A673 (cell line): Measurements from ENCODE around the gene ATP8B1. TPM values are rescaled to one million over a fixed set of nuclear protein-coding genes. Genes with fewer than 3 reads are reported as not detected.
A peak's percentile ranks its signal among the peaks of the same experiment; 100 is the strongest.

ENCODE experiments used
- BruUV-seq: library from RNA; stranded (reverse); fragments of 400-500 nt; replicated peaks from 2 replicates; lab custom pipeline; 2021; lab: Mats Ljungman, UMichigan
- CTCF ChIA-PET: fragments of 300-600 bp; sonication (Branson Sonifier 250); formaldehyde crosslinking; loops from one replicate; lab custom pipeline; 2022; ENCODE audit warnings: antibody characterized with exemption; lab: Charles Lee
- POLR2A ChIA-PET: fragments of 300-600 bp; sonication (Branson Sonifier 250); formaldehyde crosslinking; loops from one replicate; lab custom pipeline; 2022; ENCODE audit warnings: antibody characterized with exemption; ENCODE audit not compliant: low non-redundant PET; lab: Charles Lee
- DNase-seq: peaks from one replicate; pipeline ENCODE4 v3.0.0-alpha.2; 2015; ENCODE audit warnings: low spot score
- H3K27ac ChIP-seq: fragments of 200-600 bp; sonication (generic); 2 replicates; pipeline ENCODE4 v1.5.1; 2016; ENCODE audit warnings: mixed run types, low read depth, mild to moderate bottlenecking, mixed read lengths, antibody characterized with exemption, low read length; ENCODE audit not compliant: poor library complexity, severe bottlenecking
- H3K27me3 ChIP-seq: fragments of 200-600 bp; sonication (generic); replicated peaks from 2 replicates; pipeline ENCODE4 v1.6.1; 2017; ENCODE audit warnings: mixed run types, low read depth, mild to moderate bottlenecking, mixed read lengths, antibody characterized with exemption, low read length; ENCODE audit not compliant: insufficient read depth, poor library complexity
- H3K36me3 ChIP-seq: fragments of 200-600 bp; sonication (generic); 2 replicates; pipeline ENCODE4 v1.6.1; 2016; ENCODE audit warnings: mixed run types, mild to moderate bottlenecking, mixed read lengths, antibody characterized with exemption, low read length; ENCODE audit not compliant: insufficient read depth, poor library complexity, severe bottlenecking
- H3K4me1 ChIP-seq: fragments of 200-600 bp; sonication (generic); 2 replicates; pipeline ENCODE4 v1.6.1; 2017; ENCODE audit warnings: mixed run types, mild to moderate bottlenecking, mixed read lengths, antibody characterized with exemption, low read length; ENCODE audit not compliant: insufficient read depth, poor library complexity, severe bottlenecking
- H3K4me3 ChIP-seq: fragments of 200-600 bp; sonication (generic); 2 replicates; pipeline ENCODE4 v1.5.1; 2016; ENCODE audit warnings: low read depth, mixed run types, mild to moderate bottlenecking, mixed read lengths, low read length; ENCODE audit not compliant: poor library complexity, severe bottlenecking
- H3K9me3 ChIP-seq: fragments of 200-600 bp; sonication (generic); 2 replicates; pipeline ENCODE4 v1.6.1; 2016; ENCODE audit warnings: mixed run types, low read depth, mild to moderate bottlenecking, mixed read lengths, antibody characterized with exemption, low read length; ENCODE audit not compliant: poor library complexity, severe bottlenecking
- CTCF ChIP-seq: fragments of 300-800, 200-600 bp; sonication (generic); conservative IDR thresholded peaks from 2 replicates; pipeline ENCODE4 v1.5.1; 2017; ENCODE audit warnings: low read depth, mild to moderate bottlenecking, antibody characterized with exemption, low read length, moderate library complexity, mixed read lengths
- EZH2 ChIP-seq: fragments of 200-600 bp; sonication (generic); IDR thresholded peaks from 2 replicates; pipeline ENCODE4 v1.6.1; 2017; ENCODE audit warnings: borderline replicate concordance, low read depth, mild to moderate bottlenecking, mixed read lengths, antibody characterized with exemption, low read length; ENCODE audit not compliant: poor library complexity, severe bottlenecking
- intact Hi-C: fragments of 100-400 bp; cut with micrococcal nuclease; formaldehyde crosslinking; loops from one replicate; pipeline ENCODE4 v1.10.0; 2022; ENCODE audit not compliant: unreplicated experiment
- total RNA-seq: library from RNA; stranded (reverse); gene quantifications from 2 replicates; pipeline ENCODE4 v1.2.3, GENCODE V29; 2021

The ATP8B1 gene
- total RNA-seq, 1 experiment from 2014 or later: 35.6 TPM

- H3K27ac ChIP-seq: no peak overlapping the region
- no peaks in the 10 kb centered on the region for H3K9me3 ChIP-seq
- no peak for DNase-seq
- no peak overlapping the region for H3K4me3 ChIP-seq
- H3K4me1 ChIP-seq: peaks cover 54% of the 10 kb centered on the region
- CTCF ChIA-PET: no interaction called here
- intact Hi-C loops: no loop called here
- H3K36me3 ChIP-seq: peaks cover 11% of the 10 kb centered on the region
- POLR2A ChIA-PET: no interaction called here
- no TSS peak for BruUV-seq
- TF ChIP-seq CTCF (no peak), EZH2 (no peak)
- no peaks in the 10 kb centered on the region for H3K27me3 ChIP-seq
Measured at GRCh38 chr18:57794951-57795728, 8.0 kb downstream of the ATP8B1 start.

- Histone ChIP-seq H3K27me3 (no peaks in the 10 kb centered on the region), H3K4me3 (peak overlapping the region; percentile 4), H3K4me1 (peaks cover 58% of the 10 kb centered on the region), H3K36me3 (peaks cover 11% of the 10 kb centered on the region), H3K9me3 (no peaks in the 10 kb centered on the region), H3K27ac (peak overlapping the region; percentile 69)
- ChIA-PET CTCF (no interaction called here), POLR2A (no interaction called here)
- no peak for TF ChIP-seq CTCF
- TF ChIP-seq EZH2: no peak
- intact Hi-C loops: no loop called here
- DNase-seq: no peak
- BruUV-seq: no TSS peak
Measured at GRCh38 chr18:57793302-57793986, 9.7 kb downstream of the ATP8B1 start.

DNA sequence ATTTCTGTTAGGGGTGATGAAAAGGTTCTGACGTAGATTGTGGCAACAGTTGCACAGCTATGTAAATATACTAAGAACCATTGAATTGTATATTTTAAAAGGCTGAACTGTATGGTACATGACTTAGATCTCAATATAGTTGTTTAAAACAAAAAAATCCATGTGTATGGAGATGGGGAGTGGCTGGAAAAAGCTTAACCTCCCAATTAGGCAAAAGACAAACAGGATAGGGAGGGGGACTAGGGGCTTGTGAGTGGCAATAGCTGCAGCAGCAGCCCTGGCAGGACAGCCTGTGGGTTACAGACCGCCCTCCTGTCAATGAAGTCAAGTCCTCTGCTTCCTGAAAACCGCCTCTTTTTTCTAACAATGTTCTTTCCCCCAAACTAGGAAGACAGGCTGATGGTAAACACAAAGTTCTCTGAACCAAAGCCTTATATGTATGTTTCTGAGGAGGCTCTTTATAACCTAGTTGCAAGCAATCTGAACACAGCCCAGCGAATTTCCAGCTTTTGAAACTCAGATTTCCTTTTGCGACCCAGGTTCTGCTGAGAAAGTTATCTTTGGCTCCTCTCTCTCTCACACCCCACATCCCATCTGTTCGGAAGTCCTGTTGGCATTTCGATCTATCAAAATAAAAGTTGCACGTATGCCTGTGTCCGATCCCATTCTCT, 10.3 kb downstream of the ATP8B1 start:
- H3K36me3 ChIP-seq: peaks cover 11% of the 10 kb centered on the region
- ChIA-PET CTCF (no interaction called here), POLR2A (no interaction called here)
- intact Hi-C loops: no loop called here
- H3K9me3 ChIP-seq: no peaks in the 10 kb centered on the region
- H3K4me1 ChIP-seq: peaks cover 59% of the 10 kb centered on the region
- BruUV-seq: no TSS peak
- no peaks in the 10 kb centered on the region for H3K27me3 ChIP-seq
- peak overlapping the region; percentile 4 for H3K4me3 ChIP-seq
- TF ChIP-seq EZH2: no peak
- TF ChIP-seq CTCF: no peak
- peak overlapping the region; percentile 69 for H3K27ac ChIP-seq
- DNase-seq: no peak
